ENCODE measurements around the gene NOP14.
"Not testable (repeated sequence)": the region's sequence is repeated elsewhere in the genome, so short reads cannot be mapped to it uniquely, and the experiment has no call there.

DNA sequence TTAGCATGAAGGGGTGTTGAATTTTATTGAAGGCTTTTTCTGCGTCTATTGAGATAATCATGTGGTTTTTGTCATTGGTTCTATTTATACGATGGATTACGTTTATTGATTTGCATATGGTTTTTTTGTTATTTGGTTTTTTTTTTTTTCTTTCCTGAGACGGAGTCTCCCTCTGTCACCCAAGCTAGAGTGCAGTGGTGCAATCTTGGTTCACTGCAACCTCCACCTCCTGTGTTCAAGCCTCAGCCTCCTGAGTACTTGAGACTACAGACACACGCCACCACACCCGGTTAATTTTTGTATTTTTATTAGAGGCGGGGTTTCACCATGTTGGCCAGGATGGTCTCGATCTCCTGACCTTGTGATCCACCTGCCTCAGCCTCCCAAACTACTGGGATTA is 44.5 kb downstream of the NOP14 start:
- not testable (repeated sequence) for TF ChIP-seq POLR2AphosphoS5, GABPA (IDR thresholded peaks at IDR 0.05; ENCODE audit: low read depth)
- TF ChIP-seq, protein P1, sequence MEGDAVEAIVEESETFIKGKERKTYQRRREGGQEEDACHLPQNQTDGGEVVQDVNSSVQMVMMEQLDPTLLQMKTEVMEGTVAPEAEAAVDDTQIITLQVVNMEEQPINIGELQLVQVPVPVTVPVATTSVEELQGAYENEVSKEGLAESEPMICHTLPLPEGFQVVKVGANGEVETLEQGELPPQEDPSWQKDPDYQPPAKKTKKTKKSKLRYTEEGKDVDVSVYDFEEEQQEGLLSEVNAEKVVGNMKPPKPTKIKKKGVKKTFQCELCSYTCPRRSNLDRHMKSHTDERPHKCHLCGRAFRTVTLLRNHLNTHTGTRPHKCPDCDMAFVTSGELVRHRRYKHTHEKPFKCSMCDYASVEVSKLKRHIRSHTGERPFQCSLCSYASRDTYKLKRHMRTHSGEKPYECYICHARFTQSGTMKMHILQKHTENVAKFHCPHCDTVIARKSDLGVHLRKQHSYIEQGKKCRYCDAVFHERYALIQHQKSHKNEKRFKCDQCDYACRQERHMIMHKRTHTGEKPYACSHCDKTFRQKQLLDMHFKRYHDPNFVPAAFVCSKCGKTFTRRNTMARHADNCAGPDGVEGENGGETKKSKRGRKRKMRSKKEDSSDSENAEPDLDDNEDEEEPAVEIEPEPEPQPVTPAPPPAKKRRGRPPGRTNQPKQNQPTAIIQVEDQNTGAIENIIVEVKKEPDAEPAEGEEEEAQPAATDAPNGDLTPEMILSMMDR (IDR thresholded peaks at IDR 0.05; ENCODE audit: insufficient read depth, low read length), result not testable (repeated sequence)
